Measurements from ENCODE around the gene NCS1.

Gene NCS1

DNA sequence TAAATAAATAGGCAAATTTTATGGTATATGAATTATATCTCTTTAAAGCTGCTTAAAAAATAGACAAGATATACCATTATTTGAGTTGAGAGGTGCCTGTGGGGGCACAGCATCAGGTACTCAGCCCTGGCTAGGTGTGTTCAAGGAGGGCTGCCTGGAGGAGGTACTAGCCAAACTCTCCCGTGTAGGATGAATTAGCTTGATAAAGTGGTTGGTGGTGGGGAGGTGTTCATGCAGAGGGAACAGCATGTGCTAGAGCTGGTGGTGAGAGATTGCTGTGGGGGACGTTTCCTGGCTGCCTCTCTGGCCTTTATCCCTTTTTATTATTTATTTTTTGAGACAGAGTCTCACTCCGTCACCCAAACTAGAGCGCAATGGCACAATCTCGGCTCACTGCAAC is 23.2 kb upstream of the NCS1 start:
- DNase-seq: no peak

DNA sequence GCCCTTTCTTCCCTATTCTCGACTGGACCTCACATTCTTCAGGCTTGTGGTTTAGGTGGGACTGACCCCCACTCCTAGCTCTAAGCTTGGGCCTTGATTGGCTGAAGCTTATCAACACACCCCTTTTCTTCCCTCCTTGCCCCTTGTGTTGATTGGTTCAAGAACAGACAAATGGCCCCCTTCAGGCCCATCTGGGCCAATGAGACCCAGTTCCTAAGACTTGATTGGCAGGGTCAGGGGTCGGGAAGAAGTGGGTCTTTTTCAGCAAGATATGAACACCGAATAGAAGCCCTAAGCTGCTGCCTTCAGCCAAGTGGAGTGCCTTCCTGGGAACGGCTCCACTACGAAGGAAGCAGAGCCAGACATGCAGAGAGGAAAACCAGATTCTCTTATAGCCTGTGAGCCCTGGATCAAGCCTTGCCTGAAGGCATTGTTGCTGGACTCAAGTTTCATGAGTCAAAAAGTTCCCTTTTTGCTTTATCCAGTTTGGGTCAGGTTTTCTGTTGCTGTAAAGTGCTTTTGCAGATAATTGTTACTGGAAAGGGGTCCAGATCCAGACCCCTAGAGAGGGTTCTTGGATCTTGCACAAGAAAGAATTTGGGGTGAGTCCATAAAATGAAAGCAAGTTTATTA is 22.4 kb upstream of the NCS1 start:
- DNase-seq: no peak

DNA sequence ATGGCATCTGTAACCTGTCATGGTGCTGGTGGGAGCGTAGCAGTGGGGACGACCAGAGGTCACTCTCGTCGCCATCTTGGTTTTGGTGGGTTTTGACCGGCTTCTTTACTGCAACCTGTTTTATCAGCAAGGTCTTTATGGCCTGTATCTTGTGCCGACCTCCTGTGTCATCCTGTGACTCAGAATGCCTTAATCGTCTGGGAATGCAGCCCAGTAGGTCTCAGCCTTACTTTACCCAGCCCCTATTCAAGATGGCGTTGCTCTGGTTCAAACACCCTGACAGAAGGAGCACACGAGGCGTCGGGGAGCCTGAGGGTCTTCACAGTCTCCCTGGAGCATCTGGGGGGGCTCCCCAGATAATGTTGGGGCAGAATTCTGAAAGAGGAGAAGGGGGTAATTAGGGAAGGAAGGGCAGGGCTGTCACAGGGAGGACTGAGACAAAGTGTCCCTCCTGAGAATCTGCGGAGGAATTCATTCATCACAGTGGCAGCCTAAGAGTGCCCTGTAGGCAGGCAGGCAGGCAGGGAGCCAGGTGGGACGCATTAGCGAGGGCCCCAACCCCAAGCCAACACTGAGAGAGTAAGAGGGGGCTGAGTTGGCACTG is 21.3 kb upstream of the NCS1 start:
- no peak for DNase-seq

DNA sequence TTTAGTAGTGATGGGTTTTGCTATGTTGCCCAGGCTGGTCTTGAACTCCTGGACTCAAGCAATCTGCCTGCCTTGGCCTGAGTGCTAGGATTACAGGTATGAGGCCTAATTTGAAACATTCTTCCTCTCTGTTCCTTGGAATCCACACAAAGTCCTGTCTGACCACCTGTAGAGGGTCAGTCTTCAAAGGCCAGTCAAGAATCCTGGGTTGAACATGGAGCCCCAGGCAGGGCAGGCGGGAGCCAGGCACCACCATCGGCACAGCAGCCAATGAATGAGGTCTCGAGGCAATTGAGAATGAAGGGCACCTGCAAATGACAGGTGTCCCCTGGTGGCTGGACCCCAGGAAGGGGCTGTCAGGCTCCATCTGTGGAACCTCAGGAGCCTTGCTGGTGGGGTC is 17.4 kb upstream of the NCS1 start:
- no peak for DNase-seq

DNA sequence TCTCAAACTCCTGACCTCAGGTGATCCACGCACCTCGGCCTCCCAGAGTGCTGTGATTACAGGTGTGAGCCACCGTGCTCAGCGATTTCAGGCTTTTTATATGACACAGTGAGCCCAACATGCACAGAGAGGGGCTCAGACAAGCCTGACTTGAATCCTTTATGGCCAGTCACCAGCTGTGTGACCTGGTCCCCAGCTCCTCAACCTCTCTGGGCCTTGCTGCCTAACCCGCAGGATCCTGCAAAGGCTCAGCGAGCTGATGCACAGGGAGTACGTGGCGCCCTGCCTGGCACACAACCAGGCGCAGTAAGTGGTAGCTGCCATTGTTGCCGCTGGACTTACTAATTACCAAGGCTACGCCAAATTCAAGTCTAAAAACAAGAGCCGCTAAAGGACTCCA is 16.6 kb upstream of the NCS1 start:
- no peak for DNase-seq

DNA sequence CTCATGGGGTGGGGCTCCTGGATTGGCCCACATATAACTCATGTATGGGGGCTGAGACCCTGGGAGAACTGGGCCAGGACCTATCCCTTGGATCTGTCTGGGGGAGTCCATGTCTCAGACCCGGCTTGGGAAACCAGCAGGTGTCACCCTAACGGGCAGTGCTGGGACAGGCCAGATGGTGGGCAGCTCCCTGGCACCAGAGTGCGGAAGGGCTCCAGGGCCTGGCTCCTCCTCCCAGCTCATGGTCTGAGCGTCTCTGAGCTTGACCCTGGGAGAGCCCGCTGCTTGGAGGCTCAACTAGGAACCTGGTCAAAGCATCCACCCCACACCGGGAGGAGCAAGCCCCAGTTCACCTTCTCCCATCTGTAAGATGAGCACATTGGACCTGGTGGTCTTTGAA is 15.5 kb upstream of the NCS1 start:
- DNase-seq: no peak

DNA sequence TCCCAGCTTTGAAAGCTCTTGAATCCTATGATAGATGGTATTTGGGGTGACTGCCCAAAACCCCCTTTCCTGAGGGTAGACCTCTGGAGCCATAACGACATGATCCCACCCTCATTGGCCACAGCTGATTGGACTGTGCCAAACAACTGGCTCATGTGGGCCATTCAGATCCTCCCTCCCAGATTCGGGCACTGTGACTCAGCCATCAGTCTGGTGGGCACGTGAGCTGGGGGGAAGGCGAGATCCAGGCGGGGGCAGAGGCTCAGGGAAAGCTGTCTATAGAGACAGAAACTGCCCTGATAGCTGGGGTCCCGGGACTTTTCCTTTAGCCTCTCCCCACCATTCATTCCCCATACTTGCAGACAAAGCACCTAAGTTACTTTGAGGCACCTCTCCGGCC is 15.1 kb upstream of the NCS1 start:
- no peak for DNase-seq

DNA sequence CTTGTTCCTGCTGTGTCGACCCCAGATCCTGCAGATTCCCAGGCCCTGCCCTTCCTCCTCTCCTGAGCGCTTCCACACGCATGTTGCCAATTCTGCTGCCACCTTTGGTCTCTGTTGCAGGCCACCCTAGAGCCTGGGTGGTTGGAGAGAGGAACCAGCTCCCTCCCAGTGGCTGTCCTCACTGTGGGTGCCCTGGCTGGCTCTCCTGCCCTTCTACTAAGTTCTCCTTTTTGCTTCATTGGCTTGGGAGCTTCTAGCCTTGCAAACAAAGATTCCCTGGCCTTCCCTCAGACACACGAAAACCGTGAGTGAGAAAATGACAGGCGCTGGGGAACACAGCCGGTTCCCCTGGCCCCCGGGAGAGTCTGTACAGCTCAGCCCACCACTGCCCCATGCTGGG is 14.2 kb upstream of the NCS1 start:
- DNase-seq: no peak

DNA sequence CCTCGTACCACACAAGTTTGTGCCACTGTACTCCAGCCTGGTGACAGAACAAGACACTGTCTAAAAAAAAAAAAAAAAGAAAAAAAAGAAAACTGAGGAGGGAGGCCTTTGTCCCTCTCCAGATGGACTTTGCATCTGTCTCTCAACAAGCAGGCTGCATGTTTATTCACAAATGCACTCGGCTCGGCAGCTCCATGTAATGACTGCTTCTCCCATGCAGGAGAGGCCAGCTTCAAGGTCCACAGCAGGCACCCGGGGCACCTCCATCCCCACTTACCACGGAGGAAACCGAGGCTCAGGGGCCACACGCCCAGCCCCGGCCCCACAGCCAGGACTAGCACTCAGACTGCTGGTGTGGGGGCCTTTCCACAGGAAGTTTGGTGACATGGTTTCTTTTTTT is 13.1 kb upstream of the NCS1 start:
- no peak for DNase-seq

DNA sequence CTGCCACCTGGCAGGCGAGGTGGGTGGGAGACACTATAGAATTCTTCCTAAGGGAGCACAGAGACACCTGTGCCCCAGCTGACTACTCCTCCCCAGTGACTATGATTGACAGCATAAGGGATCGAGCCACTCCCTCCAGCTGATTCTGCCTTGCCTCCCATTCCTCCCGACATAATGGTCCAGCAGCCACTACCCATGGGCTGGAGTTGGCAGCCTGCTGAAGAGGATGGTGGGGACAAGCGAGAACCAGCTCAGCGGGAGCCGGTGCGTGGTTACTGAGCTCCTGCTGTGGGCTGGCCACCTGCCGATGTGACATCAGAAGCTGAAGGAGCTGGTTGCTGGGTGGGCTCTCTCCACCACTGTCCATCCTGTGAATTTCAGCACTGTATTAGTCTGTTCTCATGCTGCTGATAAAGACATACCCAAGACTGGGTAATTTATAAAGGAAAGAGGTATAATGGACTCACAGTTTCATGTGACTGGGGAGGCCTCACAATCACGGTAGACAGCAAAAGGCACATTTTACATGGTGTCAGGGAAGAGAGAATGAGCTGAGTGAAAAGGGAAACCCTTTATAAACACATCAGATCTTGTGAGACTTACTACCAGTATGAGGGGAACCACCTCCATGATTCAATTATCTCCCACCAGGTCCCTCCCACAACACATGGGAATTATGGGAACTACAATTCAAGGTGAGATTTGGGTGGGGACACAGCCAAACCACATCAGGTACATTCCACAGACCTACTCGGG is 12.1 kb upstream of the NCS1 start:
- DNase-seq: no peak

DNA sequence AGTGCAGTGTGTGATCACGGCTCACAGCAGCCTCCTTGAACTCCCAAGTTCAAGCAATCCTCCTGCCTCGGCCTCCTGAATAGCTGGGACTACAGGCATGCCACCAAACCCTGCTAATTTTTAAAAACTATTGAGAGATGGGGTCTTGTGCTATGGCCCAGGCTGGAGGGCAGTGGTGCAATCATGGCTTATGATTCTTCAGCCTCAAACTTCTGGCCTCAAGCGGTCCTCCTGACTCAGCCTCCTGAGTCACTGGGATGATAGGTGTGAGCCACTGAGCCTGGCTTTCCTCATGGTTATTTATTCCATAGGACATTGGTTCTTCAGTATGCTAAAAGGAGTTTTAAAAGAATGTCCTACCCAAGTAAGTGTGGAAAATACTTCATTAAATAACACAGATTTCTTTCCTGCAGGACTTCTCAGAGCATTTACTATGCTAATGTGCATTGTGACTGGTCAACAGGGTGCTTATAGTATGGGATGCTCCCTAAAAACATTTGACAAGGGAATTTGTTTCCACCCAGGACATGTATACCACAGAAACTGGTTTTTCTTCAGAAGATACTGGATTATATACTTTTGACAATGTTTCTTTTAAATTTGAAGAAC is 11.2 kb upstream of the NCS1 start:
- DNase-seq: no peak

DNA sequence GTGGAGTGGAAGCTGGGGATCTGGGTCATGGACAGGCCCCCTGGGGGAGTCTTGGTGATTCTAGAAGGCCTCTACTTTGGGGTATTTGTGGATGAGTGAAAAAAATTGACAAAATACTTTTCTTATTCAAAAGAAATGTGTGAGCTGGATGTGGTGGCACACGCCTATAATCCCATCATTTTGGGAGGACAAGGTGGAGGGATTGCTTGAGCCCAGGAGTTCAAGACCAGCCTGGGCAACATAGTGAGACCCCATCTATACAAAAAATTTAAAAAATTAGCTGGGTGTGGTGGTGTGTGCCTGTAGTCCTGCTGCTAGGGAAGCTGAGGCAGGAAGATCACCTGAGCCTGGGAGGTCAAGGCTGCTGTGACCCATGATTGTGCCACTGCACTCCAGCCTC is 6.6 kb upstream of the NCS1 start:
- DNase-seq: no peak

DNA sequence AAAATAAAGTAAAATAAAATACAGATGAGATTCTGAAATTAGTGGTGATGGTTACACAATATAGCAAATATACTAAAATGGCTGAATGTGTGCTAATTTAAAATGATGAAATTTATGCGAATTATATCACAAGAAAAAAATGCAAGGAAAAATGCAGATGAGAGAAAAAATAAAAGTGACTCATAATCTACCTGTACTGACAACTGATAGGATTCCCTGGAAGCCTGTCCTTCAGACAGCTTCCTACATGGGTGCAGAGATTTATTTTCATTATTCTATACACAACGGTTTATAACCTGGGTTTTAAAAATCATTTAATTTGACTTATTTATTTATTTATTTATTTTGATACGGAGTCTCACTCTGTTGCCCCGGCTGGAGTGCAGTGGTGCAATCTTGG is 5.8 kb upstream of the NCS1 start:
- DNase-seq: no peak

DNA sequence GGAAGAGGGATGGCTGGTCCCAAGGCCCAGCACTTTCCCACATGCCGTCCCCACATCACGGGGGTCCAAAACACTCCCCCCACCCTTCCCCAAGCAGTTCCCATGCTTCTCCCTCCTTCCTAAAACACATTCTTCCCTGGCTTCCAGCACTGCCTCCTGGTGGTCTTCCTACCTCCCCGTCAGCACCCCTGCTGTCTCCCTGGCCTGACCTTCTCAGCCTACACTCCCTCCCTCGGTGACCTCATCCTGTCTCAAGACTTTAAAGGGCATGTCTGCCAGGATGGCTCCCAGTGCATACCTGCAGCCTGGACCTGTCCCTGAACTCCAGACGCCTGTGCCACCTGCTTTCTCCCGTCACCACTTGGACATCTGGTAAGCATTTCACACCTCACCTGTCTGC is 4.3 kb upstream of the NCS1 start:
- DNase-seq: no peak

DNA sequence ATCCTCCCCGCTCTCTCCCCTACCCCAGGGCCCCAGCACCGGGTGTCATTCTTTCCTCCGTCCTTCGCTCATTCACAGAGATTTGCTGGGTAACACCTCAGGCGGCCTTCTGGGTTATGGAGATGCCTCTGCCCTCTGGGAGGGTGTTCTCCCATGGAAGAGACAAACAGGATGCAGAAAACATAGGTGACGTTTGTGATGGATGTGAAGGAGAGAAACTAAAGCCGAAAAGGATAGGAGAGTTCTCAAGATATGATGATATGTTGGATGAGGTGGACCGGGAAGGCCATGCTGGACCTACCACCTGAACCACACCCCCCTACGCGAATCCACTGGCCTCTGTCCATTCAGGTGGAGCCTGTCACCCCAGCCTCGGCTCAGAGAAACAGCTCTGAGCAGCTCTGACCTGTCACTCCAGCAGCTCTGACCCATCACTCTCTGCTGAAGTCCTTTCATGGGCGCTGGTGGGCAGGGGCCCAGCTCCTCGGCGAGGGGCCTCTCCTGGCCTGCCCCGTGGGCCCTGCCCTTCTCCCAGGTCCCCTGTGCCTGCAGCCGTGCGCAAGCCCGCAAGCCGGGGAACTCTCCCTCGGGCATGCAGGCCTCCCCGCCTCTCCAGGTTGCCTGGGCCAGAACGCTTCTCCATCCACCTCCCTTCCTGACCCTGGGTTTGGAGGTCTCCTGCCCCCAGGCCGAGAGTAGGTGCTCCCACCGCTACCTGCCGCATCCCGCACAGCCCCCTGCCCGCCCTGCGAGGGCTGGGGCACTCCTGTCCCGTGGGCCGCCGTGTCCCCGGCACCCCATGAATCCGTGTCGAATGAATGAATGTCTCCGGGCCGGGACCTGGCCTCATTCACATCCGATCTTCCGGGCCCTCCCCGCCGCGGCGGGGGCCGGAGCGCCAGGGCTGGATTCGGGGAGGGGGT is 717 bp upstream of the NCS1 start:
- no peak for DNase-seq

DNA sequence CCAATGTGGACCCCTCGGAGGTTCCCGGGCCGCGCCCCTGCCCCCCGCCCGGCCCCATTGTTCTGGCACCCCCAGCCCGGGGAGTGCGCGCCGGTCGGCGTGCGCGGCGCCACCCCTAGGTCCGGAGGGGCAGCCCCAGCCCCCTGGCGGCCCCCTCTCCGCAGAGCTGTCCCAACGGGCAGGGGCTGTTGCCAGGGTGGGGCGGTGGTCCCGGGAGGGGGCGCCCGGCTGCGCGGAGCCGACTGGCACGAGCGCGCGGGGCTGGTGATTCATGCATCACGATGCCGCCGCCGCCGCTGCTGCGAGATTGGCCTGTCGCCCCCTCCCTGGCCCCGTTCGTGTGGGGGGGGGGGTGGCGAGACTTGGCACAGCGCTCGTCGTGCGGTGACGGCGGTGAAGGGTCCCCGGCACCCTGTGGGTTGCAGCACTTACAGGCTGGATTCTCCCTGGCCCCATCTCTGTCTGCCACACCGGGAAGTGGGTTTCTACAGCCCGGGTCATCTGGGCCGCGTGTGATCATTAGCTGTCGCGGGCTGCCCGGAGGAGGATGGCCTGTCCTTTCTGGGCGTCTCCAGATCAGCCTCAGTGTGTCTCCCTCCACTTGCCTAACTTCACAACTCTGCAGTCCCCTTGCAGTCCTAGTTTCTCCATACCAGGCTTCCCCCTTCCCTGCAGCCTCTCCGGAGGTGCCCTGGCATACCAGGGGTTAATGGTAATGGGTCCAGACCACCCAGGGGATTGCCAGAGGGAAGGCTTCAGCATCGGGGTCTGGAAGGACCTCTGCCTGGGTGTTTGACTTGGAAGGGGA is 858 bp downstream of the NCS1 start:
- peak; percentile 25 for DNase-seq

DNA sequence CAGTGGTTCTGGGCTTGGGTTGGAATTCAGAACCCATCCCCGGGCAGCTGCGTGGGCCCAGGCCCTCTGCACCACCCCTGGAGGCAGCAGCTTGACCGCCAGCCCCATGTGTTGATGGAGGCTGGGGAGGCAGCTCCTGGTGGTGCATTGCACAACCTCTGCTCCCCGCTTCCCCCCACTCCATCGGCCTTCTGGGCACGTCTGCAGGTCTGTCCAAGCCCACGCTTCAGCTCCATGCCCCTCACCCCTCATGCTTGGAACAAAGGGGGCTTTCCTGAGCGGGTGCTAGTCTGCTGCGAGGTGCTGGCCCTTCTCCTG is 1.4 kb downstream of the NCS1 start:
- DNase-seq: no peak

DNA sequence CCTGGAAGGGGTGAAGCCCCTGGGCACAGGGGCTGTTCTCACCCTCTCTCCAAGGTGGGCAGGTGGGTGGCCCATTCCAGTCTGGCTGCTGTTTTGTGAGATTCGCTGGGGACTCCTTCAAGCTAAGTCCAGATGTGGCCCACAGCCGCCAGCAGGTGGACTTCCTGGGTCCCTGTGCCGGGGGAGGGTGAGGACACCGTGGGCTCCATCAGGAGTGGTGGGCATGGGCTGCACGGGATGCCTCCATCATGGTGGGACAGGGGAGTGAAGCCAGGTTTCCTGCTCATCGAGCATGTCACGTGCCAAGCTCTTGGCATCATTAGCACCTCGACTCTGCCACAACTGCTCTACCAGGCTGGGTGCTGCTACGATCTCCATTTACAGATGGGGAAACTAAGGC is 1.8 kb downstream of the NCS1 start:
- DNase-seq: no peak

DNA sequence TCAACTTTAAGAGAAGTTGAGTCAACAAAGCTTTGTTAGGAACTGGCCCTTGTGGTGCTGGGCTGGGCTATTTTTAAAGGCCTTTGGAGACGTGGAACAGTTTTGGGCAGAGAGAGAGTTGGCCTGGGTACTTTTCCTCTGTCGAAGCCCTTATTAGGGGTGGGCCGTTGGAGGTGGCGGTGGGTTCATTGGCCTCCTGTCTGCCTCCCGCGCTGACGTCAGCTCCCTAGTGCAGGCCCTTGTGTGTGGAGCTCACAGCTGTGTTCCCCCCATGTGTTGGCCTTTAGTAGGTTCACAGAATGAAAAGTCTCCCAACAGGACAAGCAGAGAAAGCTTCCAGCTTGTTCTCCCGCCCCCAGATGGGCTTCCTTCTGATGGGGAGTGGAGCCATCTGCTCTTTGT is 2.7 kb downstream of the NCS1 start:
- DNase-seq: no peak

DNA sequence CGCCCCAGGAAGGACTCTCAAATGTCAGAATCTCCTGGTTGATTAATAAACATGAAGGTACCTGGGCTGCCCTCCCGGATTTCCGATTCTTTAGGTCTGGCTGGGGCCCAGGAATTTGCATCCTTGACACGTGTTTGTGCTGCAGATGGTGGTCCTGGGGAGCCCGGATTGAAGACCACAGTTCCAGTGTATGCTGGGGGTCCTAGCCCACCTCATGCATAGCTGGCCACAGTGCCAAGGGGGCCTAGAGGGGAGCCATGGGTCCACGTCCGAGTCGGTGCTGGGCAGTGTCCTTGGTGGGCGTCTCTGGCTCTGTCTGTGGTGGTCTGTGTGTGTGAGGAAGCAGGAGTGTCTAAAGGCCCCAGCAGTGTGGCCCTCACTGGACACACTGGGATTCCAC is 3.2 kb downstream of the NCS1 start:
- DNase-seq: no peak

DNA sequence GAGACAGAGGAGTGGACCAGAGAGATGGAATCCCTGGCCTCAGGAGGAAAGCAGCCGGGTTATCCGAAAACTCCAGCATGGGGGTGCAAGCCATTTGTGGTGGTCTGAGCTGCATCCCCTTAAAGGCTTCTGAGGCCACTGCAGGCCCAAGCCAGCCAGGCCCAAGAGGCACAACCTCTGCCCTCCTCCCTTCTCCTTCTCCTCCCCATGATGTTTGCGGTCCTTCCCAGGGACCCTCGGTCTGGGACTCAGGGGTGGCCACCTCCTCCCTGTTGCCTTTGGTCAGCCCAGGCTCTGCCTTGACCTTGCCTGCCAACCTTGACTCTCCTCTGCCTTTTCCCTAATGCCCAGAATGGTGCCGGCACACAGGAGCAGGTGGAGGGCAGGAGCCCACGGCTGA is 4.6 kb downstream of the NCS1 start:
- DNase-seq: no peak

Data from CD4-positive, alpha-beta T cell treated with Interleukin-12 subunit alpha and Interleukin-12 subunit beta, for 1 hour (primary cell).